ENCODE measurements around the gene CACNA1S. TPM values are rescaled to one million over a fixed set of nuclear protein-coding genes. Genes with fewer than 3 reads are reported as not detected.

CACNA1S gene
- total and polyA plus RNA-seq, 2 of the 8 experiments (the other 6 are each of a cell fraction or from before 2014, with no cell fraction given) = 0.06 TPM; not detected in 1

DNA sequence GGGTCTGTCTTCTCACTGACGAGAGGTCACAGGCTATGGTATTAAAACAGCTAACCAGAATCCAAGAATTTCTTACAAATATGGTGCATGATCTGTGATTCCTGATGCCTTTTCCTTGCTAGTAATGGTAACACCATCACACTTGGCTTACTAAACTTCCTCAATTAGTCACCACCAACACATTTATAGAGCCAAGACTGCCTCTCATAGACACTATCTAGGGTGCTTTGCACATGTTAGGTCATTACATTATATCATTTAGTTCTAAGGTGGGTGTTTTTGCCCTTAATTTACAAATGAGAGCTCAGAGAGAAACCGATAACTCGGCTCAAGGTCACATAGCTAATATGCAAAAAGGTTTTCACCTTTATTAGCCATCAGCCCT, 97.4 kb downstream of the CACNA1S start (continued):
- TF ChIP-seq, protein P1, sequence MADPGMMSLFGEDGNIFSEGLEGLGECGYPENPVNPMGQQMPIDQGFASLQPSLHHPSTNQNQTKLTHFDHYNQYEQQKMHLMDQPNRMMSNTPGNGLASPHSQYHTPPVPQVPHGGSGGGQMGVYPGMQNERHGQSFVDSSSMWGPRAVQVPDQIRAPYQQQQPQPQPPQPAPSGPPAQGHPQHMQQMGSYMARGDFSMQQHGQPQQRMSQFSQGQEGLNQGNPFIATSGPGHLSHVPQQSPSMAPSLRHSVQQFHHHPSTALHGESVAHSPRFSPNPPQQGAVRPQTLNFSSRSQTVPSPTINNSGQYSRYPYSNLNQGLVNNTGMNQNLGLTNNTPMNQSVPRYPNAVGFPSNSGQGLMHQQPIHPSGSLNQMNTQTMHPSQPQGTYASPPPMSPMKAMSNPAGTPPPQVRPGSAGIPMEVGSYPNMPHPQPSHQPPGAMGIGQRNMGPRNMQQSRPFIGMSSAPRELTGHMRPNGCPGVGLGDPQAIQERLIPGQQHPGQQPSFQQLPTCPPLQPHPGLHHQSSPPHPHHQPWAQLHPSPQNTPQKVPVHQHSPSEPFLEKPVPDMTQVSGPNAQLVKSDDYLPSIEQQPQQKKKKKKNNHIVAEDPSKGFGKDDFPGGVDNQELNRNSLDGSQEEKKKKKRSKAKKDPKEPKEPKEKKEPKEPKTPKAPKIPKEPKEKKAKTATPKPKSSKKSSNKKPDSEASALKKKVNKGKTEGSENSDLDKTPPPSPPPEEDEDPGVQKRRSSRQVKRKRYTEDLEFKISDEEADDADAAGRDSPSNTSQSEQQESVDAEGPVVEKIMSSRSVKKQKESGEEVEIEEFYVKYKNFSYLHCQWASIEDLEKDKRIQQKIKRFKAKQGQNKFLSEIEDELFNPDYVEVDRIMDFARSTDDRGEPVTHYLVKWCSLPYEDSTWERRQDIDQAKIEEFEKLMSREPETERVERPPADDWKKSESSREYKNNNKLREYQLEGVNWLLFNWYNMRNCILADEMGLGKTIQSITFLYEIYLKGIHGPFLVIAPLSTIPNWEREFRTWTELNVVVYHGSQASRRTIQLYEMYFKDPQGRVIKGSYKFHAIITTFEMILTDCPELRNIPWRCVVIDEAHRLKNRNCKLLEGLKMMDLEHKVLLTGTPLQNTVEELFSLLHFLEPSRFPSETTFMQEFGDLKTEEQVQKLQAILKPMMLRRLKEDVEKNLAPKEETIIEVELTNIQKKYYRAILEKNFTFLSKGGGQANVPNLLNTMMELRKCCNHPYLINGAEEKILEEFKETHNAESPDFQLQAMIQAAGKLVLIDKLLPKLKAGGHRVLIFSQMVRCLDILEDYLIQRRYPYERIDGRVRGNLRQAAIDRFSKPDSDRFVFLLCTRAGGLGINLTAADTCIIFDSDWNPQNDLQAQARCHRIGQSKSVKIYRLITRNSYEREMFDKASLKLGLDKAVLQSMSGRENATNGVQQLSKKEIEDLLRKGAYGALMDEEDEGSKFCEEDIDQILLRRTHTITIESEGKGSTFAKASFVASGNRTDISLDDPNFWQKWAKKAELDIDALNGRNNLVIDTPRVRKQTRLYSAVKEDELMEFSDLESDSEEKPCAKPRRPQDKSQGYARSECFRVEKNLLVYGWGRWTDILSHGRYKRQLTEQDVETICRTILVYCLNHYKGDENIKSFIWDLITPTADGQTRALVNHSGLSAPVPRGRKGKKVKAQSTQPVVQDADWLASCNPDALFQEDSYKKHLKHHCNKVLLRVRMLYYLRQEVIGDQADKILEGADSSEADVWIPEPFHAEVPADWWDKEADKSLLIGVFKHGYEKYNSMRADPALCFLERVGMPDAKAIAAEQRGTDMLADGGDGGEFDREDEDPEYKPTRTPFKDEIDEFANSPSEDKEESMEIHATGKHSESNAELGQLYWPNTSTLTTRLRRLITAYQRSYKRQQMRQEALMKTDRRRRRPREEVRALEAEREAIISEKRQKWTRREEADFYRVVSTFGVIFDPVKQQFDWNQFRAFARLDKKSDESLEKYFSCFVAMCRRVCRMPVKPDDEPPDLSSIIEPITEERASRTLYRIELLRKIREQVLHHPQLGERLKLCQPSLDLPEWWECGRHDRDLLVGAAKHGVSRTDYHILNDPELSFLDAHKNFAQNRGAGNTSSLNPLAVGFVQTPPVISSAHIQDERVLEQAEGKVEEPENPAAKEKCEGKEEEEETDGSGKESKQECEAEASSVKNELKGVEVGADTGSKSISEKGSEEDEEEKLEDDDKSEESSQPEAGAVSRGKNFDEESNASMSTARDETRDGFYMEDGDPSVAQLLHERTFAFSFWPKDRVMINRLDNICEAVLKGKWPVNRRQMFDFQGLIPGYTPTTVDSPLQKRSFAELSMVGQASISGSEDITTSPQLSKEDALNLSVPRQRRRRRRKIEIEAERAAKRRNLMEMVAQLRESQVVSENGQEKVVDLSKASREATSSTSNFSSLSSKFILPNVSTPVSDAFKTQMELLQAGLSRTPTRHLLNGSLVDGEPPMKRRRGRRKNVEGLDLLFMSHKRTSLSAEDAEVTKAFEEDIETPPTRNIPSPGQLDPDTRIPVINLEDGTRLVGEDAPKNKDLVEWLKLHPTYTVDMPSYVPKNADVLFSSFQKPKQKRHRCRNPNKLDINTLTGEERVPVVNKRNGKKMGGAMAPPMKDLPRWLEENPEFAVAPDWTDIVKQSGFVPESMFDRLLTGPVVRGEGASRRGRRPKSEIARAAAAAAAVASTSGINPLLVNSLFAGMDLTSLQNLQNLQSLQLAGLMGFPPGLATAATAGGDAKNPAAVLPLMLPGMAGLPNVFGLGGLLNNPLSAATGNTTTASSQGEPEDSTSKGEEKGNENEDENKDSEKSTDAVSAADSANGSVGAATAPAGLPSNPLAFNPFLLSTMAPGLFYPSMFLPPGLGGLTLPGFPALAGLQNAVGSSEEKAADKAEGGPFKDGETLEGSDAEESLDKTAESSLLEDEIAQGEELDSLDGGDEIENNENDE (IDR thresholded peaks at IDR 0.05; ENCODE audit: insufficient replicate concordance, low read length) = no peak
- TF ChIP-seq RNF2 (IDR thresholded peaks at IDR 0.05; ENCODE audit: borderline replicate concordance, low read depth, low read length, missing control alignments, poor library complexity, severe bottlenecking) (no peak), SIRT6 (IDR thresholded peaks at IDR 0.05; ENCODE audit: low read length) (no peak), TCF12 (IDR thresholded peaks at IDR 0.05; ENCODE audit: low read depth, low read length) (no peak), RXRA (IDR thresholded peaks at IDR 0.05; ENCODE audit: insufficient read depth, low read depth, low read length) (no peak)

Measured in H1 (cell line).